HG03460 (cell line): ENCODE results near the gene HOXA5.

ENCODE experiments used
- ATAC-seq: cut with Tn5 transposase; IDR thresholded peaks from one replicate; pipeline ENCODE4 v1.9.1; 2021; ENCODE audit not compliant: unreplicated experiment

The HOXA5 gene

GRCh38 chr7:27122077-27122910 is 21.2 kb downstream of the HOXA5 start:
- ATAC-seq = no peak

- no peak for ATAC-seq
Observed at GRCh38 chr7:27121684-27122076, 21.8 kb downstream of the HOXA5 start.

- ATAC-seq = no peak
Observed at GRCh38 chr7:27119412-27119911, 24.0 kb downstream of the HOXA5 start.

- ATAC-seq = no peak
Observed at GRCh38 chr7:27118580-27118979, 24.9 kb downstream of the HOXA5 start.

GRCh38 chr7:27117887-27118491 is 25.5 kb downstream of the HOXA5 start:
- no peak for ATAC-seq

- no peak for ATAC-seq
Observed at GRCh38 chr7:27116962-27117886, 26.3 kb downstream of the HOXA5 start.

GRCh38 chr7:27116031-27116961 is 27.2 kb downstream of the HOXA5 start:
- ATAC-seq = no peak

- ATAC-seq = no peak
Observed at GRCh38 chr7:27115221-27116026, 28.1 kb downstream of the HOXA5 start.

- ATAC-seq = no peak
Observed at GRCh38 chr7:27114881-27115220, 28.6 kb downstream of the HOXA5 start.

- no peak for ATAC-seq
Observed at GRCh38 chr7:27113991-27114769, 29.3 kb downstream of the HOXA5 start.

- ATAC-seq = no peak
Observed at GRCh38 chr7:27112955-27113949, 30.2 kb downstream of the HOXA5 start.

GRCh38 chr7:27112361-27112760 is 31.1 kb downstream of the HOXA5 start:
- no peak for ATAC-seq

- ATAC-seq = no peak
Observed at GRCh38 chr7:27111751-27112277, 31.7 kb downstream of the HOXA5 start.

GRCh38 chr7:27111042-27111750 is 32.3 kb downstream of the HOXA5 start:
- no peak for ATAC-seq

GRCh38 chr7:27110186-27111031 is 33.1 kb downstream of the HOXA5 start:
- no peak for ATAC-seq
